ENCODE data around the gene SSR1.
A peak's percentile ranks its signal among the peaks of the same experiment; 100 is the strongest.
"Not testable (repeated sequence)": the region's sequence is repeated elsewhere in the genome, so short reads cannot be mapped to it uniquely, and the experiment has no call there.

Gene SSR1

DNA sequence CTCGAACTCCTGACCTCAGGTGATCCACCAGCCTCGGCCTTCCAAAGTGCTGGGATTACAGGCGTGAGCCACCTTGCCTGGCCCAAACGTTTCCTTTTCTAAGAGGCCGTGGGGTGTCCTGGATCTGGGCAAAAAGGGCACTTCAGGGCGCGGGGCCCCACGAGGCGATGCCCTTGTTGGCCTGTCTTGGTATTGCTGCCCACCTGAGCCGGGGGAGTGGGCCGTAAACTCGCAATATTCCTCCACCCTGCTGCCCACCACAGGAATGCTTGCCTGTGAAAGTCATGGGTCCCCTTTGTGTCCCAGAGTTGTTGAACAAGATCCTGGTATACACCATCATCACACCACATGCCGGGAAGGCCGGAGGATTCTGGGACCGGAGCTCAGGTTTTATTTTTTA is 49.0 kb downstream of the SSR1 start:
- DNase-seq = peak; percentile 8
- H3K4me3 ChIP-seq (ENCODE audit: low read depth, low read length) = no peak overlapping the region
- H3K36me3 ChIP-seq = peaks cover 6% of the 10 kb centered on the region; the same call in 1 of the 2 replicates
- no peak overlapping the region for H3K27ac ChIP-seq
- no peaks in the 10 kb centered on the region for H3K27me3 ChIP-seq (ENCODE audit: insufficient read depth, low read depth, severe bottlenecking)
- TF ChIP-seq CTCF (IDR thresholded peaks at IDR 0.05; ENCODE audit: low read depth, low read length) = no peak
- H3K9me3 ChIP-seq (ENCODE audit: severe bottlenecking) = peaks cover 5% of the 10 kb centered on the region

GRCh38 chr6:7263519-7263805 is 49.5 kb downstream of the SSR1 start:
- H3K27ac ChIP-seq; H3K4me3 ChIP-seq (ENCODE audit: low read depth, low read length); H3K9me3 ChIP-seq (ENCODE audit: severe bottlenecking); H3K27me3 ChIP-seq (ENCODE audit: insufficient read depth, low read depth, severe bottlenecking); H3K36me3 ChIP-seq: not testable (repeated sequence)
- DNase-seq = peak; percentile 9

GRCh38 chr6:7262746-7263518 is 50.1 kb downstream of the SSR1 start:
- Histone ChIP-seq H3K27ac (peak overlapping the region; percentile 87), H3K4me3 (ENCODE audit: low read depth, low read length) (no peak overlapping the region), H3K27me3 (ENCODE audit: insufficient read depth, low read depth, severe bottlenecking) (no peaks in the 10 kb centered on the region), H3K9me3 (ENCODE audit: severe bottlenecking) (peaks cover 5% of the 10 kb centered on the region), H3K36me3 (no peaks in the 10 kb centered on the region)
- no peak for TF ChIP-seq CTCF (IDR thresholded peaks at IDR 0.05; ENCODE audit: low read depth, low read length)
- DNase-seq = peak; percentile 26

- no peak for TF ChIP-seq CTCF (IDR thresholded peaks at IDR 0.05; ENCODE audit: low read depth, low read length)
- Histone ChIP-seq H3K36me3 (no peaks in the 10 kb centered on the region), H3K9me3 (ENCODE audit: severe bottlenecking) (peaks cover 5% of the 10 kb centered on the region), H3K4me3 (ENCODE audit: low read depth, low read length) (peak overlapping the region; percentile 52), H3K27me3 (ENCODE audit: insufficient read depth, low read depth, severe bottlenecking) (no peaks in the 10 kb centered on the region), H3K27ac (peak overlapping the region; percentile 87)
- peak; percentile 100 for DNase-seq
Measured at GRCh38 chr6:7261852-7262461, 51.0 kb downstream of the SSR1 start.

DNA sequence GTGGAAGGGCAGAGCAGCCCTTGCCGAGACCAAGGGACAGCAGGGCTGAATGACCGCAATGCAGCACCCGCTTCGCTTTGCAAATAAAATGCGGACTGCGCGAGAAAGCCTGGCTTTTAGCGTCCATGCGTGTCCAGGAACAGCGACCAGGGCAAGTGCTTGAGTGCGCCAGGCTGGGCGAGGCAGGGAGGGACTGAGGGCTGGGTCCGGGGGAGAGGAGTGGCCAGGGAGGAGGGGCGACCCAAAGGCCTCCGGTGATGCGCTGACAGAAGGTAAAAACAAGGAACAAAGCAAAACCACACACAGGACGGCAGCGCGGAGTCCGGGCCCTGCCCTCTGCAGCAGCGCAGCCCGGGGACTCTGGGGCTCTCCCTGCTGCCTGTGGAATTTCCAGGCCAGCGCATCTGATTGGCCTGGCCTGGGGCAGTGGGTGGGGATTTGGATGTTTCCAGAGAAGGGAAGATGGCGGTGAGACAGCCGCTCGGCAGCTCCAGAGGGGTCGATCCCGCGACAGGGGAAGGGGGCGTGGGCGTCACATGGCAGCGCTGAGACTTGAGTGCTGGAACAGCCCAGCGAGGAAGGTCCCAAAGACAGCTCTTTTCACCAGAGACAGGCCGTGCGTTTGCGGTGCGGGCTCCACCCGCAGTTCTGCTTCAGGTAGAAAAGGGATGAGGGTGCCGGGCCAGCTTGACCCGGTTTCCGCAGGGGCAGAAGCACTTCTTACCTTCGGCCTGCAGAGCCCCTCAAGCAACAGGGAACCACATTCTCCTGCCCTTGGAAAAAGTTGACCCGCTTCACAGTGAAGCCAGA is 51.8 kb downstream of the SSR1 start:
- H3K27me3 ChIP-seq (ENCODE audit: insufficient read depth, low read depth, severe bottlenecking) = no peaks in the 10 kb centered on the region
- DNase-seq = peak; percentile 96
- peaks cover 12% of the 10 kb centered on the region for H3K9me3 ChIP-seq (ENCODE audit: severe bottlenecking)
- 0 out of 2 replicates have a peak, but pooled peaks have one; percentile 11 for TF ChIP-seq CTCF (IDR thresholded peaks at IDR 0.05; ENCODE audit: low read depth, low read length)
- peak overlapping the region; percentile 52 for H3K4me3 ChIP-seq (ENCODE audit: low read depth, low read length)
- no peaks in the 10 kb centered on the region for H3K36me3 ChIP-seq
- H3K27ac ChIP-seq = peak overlapping the region; percentile 87
